Measurements from ENCODE around the gene COPG2. TPM values are rescaled to one million over a fixed set of nuclear protein-coding genes. Genes with fewer than 3 reads are reported as not detected.
"Not testable (repeated sequence)": the region's sequence is repeated elsewhere in the genome, so short reads cannot be mapped to it uniquely, and the experiment has no call there.

Gene COPG2
- total RNA-seq, 2 experiments from 2014 or later, result 23.8 to 25.1 TPM

GRCh38 chr7:130515315-130516040 is 153.1 kb downstream of the COPG2 start:
- ATAC-seq (no peak), DNase-seq (no peak)
- H3K36me3 Mint-ChIP-seq (ENCODE audit: low read depth), result no peaks in the 10 kb centered on the region
- H3K27me3 Mint-ChIP-seq, result no peaks in the 10 kb centered on the region
- POLR2A ChIA-PET, result no interaction called here
- CTCF ChIA-PET, result no interaction called here
- intact Hi-C loops (cut with micrococcal nuclease), result no loop called here
- H3K4me1 Mint-ChIP-seq (ENCODE audit: low read depth), result no peaks in the 10 kb centered on the region
- TF ChIP-seq CTCF (IDR thresholded peaks at IDR 0.05), result no peak
- H3K4me3 Mint-ChIP-seq, result no peak overlapping the region
- no peaks in the 10 kb centered on the region for H3K9me3 Mint-ChIP-seq
- H3K27ac Mint-ChIP-seq, result no peak overlapping the region

- Mint-ChIP-seq H3K27ac (no peak overlapping the region), H3K36me3 (ENCODE audit: low read depth) (no peaks in the 10 kb centered on the region), H3K9me3 (no peaks in the 10 kb centered on the region), H3K27me3 (no peaks in the 10 kb centered on the region), H3K4me3 (no peak overlapping the region), H3K4me1 (ENCODE audit: low read depth) (no peaks in the 10 kb centered on the region)
- ChIA-PET CTCF (no interaction called here), POLR2A (no interaction called here)
- TF ChIP-seq CTCF (IDR thresholded peaks at IDR 0.05), result no peak
- DNase-seq, result no peak
- no peak for ATAC-seq
- intact Hi-C loops (cut with micrococcal nuclease), result no loop called here
These were observed 155.1 kb downstream of the COPG2 start for GRCh38 chr7:130513447-130513846.

GRCh38 chr7:130512038-130512437 is 156.5 kb downstream of the COPG2 start:
- POLR2A ChIA-PET, result not testable (repeated sequence)

GRCh38 chr7:130506358-130506757 is 162.2 kb downstream of the COPG2 start:
- POLR2A ChIA-PET, result no interaction called here
- Mint-ChIP-seq H3K27ac (no peak overlapping the region), H3K4me1 (ENCODE audit: low read depth) (no peaks in the 10 kb centered on the region), H3K4me3 (no peak overlapping the region), H3K27me3 (no peaks in the 10 kb centered on the region), H3K36me3 (ENCODE audit: low read depth) (peaks cover 13% of the 10 kb centered on the region), H3K9me3 (no peaks in the 10 kb centered on the region)
- ATAC-seq, result no peak
- CTCF ChIA-PET, result no interaction called here
- no peak for TF ChIP-seq CTCF (IDR thresholded peaks at IDR 0.05)
- no peak for DNase-seq
- intact Hi-C loops (cut with micrococcal nuclease), result no loop called here

More at GRCh38 chr7:130512038-130512437, 156.5 kb downstream of the COPG2 start:
- DNase-seq; intact Hi-C loops (cut with micrococcal nuclease); H3K4me3 Mint-ChIP-seq; ATAC-seq; H3K9me3 Mint-ChIP-seq; H3K4me1 Mint-ChIP-seq (ENCODE audit: low read depth); H3K36me3 Mint-ChIP-seq (ENCODE audit: low read depth); H3K27ac Mint-ChIP-seq; H3K27me3 Mint-ChIP-seq: not testable (repeated sequence)
- CTCF ChIA-PET, result interaction anchor here (0.7 kb wide), 1 partner anchor 36 kb away, joined by 3 read pairs; no protein-coding TSS in a partner anchor

GRCh38 chr7:130505753-130506152 is 162.8 kb downstream of the COPG2 start:
- DNase-seq (no peak), ATAC-seq (no peak)
- Mint-ChIP-seq H3K27ac (no peak overlapping the region), H3K36me3 (ENCODE audit: low read depth) (peaks cover 14% of the 10 kb centered on the region), H3K9me3 (no peaks in the 10 kb centered on the region), H3K27me3 (no peaks in the 10 kb centered on the region), H3K4me3 (no peak overlapping the region), H3K4me1 (ENCODE audit: low read depth) (peaks cover 1% of the 10 kb centered on the region)
- no peak for TF ChIP-seq CTCF (IDR thresholded peaks at IDR 0.05)
- intact Hi-C loops (cut with micrococcal nuclease), result no loop called here
- POLR2A ChIA-PET, result no interaction called here
- CTCF ChIA-PET, result no interaction called here

Measured in activated CD8-positive, alpha-beta T cell treated with anti-CD3 and anti-CD28 coated beads for 36 hours (primary cell).